OCI-LY1 (cell line): ENCODE data around the gene MARCHF10.

Experiments
- H2AFZ ChIP-seq: fragments of 200-600 bp; sonication (generic), shearing (Covaris generic); 2 replicates; pipeline ENCODE4 v1.6.0; 2014; ENCODE audit warnings: antibody characterized with exemption, mild to moderate bottlenecking, low read length
- H3F3A ChIP-seq: fragments of 200-600 bp; sonication (generic), shearing (Covaris generic); 2 replicates; pipeline ENCODE4 v1.6.0; 2014; ENCODE audit warnings: mild to moderate bottlenecking, antibody characterized with exemption, low read length, moderate library complexity; ENCODE audit not compliant: insufficient read depth
- H3K27ac ChIP-seq: fragments of 200-600 bp; sonication (generic); 2 replicates; pipeline ENCODE4 v1.5.1; 2014; ENCODE audit warnings: low read length, mixed run types, mild to moderate bottlenecking, low read depth; ENCODE audit not compliant: poor library complexity, severe bottlenecking
- H3K27me3 ChIP-seq: fragments of 200-600 bp; sonication (generic); 2 replicates; pipeline ENCODE4 v1.6.0; 2014; ENCODE audit warnings: antibody characterized with exemption, mild to moderate bottlenecking, low read length, moderate library complexity; ENCODE audit not compliant: insufficient read depth
- H3K36me3 ChIP-seq: fragments of 200-600 bp; sonication (generic); 2 replicates; pipeline ENCODE4 v1.6.1; 2014; ENCODE audit warnings: mild to moderate bottlenecking, antibody characterized with exemption, low read length, moderate library complexity, mixed read lengths; ENCODE audit not compliant: insufficient read depth
- H3K4me1 ChIP-seq: fragments of 200-600 bp; sonication (generic); 2 replicates; pipeline ENCODE4 v1.5.1; 2014; ENCODE audit warnings: mild to moderate bottlenecking, low read length, moderate library complexity; ENCODE audit not compliant: insufficient read depth, severe bottlenecking
- H3K4me2 ChIP-seq: fragments of 200-600 bp; sonication (generic), shearing (Covaris generic); 2 replicates; pipeline ENCODE4 v1.6.1; 2014; ENCODE audit warnings: low read length
- H3K4me3 ChIP-seq: fragments of 200-600 bp; sonication (generic); 2 replicates; pipeline ENCODE4 v1.5.1; 2014; ENCODE audit warnings: low read length, low read depth, mild to moderate bottlenecking, mixed read lengths; ENCODE audit not compliant: poor library complexity, severe bottlenecking
- H3K79me2 ChIP-seq: fragments of 200-600 bp; shearing (Covaris generic); 2 replicates; pipeline ENCODE4 v1.6.1; 2016; ENCODE audit warnings: mixed run types, low read length, mixed read lengths; ENCODE audit not compliant: insufficient read depth
- H3K9ac ChIP-seq: fragments of 200-600 bp; sonication (generic), shearing (Covaris generic); 2 replicates; pipeline ENCODE4 v1.6.1; 2014; ENCODE audit warnings: mild to moderate bottlenecking, low read length, mixed read lengths
- H3K9me2 ChIP-seq: fragments of 200-600 bp; sonication (generic), shearing (Covaris generic); 2 replicates; pipeline ENCODE4 v1.6.1; 2014; ENCODE audit warnings: low read depth, mild to moderate bottlenecking, low read length, mixed read lengths
- H3K9me3 ChIP-seq: fragments of 200-600 bp; shearing (Covaris generic); 2 replicates; pipeline ENCODE4 v1.6.1; 2014; ENCODE audit warnings: low read length, mixed read lengths
- H4K20me1 ChIP-seq: fragments of 200-600 bp; sonication (generic), shearing (Covaris generic); 2 replicates; pipeline ENCODE4 v1.6.0; 2016; ENCODE audit warnings: mild to moderate bottlenecking, low read length; ENCODE audit not compliant: insufficient read depth
- CTCF ChIP-seq: fragments of 200-600 bp; sonication (generic), shearing (Covaris generic); IDR thresholded peaks from 2 replicates; pipeline ENCODE4 v1.5.1; 2017; ENCODE audit warnings: mild to moderate bottlenecking, antibody characterized with exemption, low read length, moderate library complexity, mixed read lengths
- EZH2 ChIP-seq: fragments of 200-600 bp; sonication (generic), shearing (Covaris generic); IDR thresholded peaks from 2 replicates; pipeline ENCODE4 v1.8.0; 2017; ENCODE audit warnings: borderline replicate concordance, mixed run types, mild to moderate bottlenecking, antibody characterized with exemption, low read length, moderate library complexity, mixed read lengths

MARCHF10 gene

DNA sequence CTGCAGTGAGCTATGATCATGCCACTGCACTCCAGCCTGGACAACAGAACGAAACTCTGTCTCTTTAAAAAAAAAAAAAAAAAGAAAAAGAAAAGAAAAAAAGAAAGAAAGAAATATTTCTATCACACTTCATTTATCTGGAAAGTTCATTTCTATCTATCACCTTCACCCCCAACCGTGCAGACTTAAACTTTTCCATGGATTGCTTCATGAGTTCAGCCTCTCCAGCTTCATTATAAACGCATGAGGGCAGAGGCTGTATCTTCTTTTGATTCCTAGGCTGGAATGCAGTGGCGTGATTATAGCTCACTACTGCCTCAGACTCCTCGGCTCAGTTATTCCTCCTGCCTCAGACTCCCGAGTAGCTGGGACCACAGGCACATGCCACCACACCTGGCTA is 152.5 kb downstream of the MARCHF10 start:
- Histone ChIP-seq H3F3A (no peaks in the 10 kb centered on the region), H3K4me2 (no peak overlapping the region), H3K4me1 (peaks cover 19% of the 10 kb centered on the region), H4K20me1 (no peaks in the 10 kb centered on the region), H3K27ac (no peak overlapping the region), H3K27me3 (no peaks in the 10 kb centered on the region; the same call in 1 of the 2 replicates), H2AFZ (no peak overlapping the region), H3K9me2 (no peaks in the 10 kb centered on the region), H3K9ac (no peak overlapping the region), H3K36me3 (no peaks in the 10 kb centered on the region), H3K79me2 (no peaks in the 10 kb centered on the region), H3K9me3 (peaks cover under 1% of the 10 kb centered on the region; the same call in 1 of the 2 replicates), H3K4me3 (no peak overlapping the region)
- TF ChIP-seq EZH2, result no peak
- no peak for TF ChIP-seq CTCF

DNA sequence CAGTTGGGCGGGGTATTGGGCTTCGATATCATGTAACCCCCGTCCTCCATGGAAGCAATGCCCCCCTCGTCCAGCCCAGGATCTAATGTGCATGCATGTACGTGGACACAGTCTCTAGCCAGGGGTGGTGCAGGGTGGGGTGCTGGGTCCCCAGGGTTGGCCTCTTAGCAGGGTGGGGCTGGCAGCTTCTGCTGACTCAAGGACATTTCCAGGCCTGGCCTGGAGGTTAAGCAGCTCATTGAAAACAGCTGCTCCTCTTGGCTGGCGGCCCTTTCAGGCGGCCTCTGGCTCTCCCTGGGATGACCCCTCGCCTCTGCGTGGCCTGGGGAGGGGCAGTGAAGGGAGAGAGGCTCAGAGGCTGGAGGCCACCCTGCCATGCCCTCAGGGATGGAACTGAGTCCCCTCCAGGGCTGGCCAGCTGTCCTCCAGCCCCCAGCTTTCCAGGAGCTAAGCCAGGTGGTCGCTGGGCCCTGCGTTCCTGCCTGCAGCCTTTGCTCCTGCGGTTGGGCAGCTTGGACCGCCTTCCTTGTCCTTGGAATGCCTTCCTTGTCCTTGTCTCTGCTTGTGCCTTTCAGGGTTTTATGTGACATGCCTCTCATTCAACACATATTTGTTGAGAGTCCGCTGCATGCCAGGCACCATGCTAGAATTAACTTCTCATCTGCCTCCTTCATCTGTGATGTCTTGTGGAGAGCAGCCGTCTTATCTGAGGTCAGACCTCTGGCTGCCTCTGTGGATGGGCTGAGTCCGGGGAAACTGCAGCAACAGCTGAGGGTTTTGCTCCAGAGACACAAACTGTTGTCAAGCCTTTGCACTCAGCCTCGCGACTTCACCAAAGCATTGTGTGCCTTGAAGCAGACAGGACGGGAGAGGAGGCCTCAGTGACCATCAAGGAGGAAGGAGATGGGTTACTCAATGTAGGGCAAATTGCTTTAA is 154.0 kb downstream of the MARCHF10 start:
- no peak overlapping the region for H3K4me3 ChIP-seq
- no peak overlapping the region for H3K4me2 ChIP-seq

More for the DNA sequence above, 154.0 kb downstream of the MARCHF10 start:
- Histone ChIP-seq H3K4me1 (peaks cover 19% of the 10 kb centered on the region), H4K20me1 (no peaks in the 10 kb centered on the region), H3K9ac (no peak overlapping the region), H3K27ac (no peak overlapping the region), H3K9me2 (no peaks in the 10 kb centered on the region), H2AFZ (no peak overlapping the region), H3K27me3 (no peaks in the 10 kb centered on the region; the same call in 1 of the 2 replicates), H3F3A (no peaks in the 10 kb centered on the region), H3K79me2 (no peaks in the 10 kb centered on the region), H3K36me3 (no peaks in the 10 kb centered on the region), H3K9me3 (no peaks in the 10 kb centered on the region)
- no peak for TF ChIP-seq CTCF
- no peak for TF ChIP-seq EZH2
